ENCODE results near the gene HOXC10. TPM values are rescaled to one million over a fixed set of nuclear protein-coding genes. Genes with fewer than 3 reads are reported as not detected.

The HOXC10 gene
- total RNA-seq, 1 donor from 2014 or later = not detected

GRCh38 chr12:54020591-54021405 is 35.9 kb downstream of the HOXC10 start:
- DNase-seq = no peak
- TF ChIP-seq CTCF (IDR thresholded peaks at IDR 0.05; ENCODE audit: partially characterized antibody, unreplicated experiment) = no peak
- no peak overlapping the region for H3K27ac Mint-ChIP-seq (ENCODE audit: unreplicated experiment)

GRCh38 chr12:54021432-54022013 is 36.6 kb downstream of the HOXC10 start:
- peaks cover 2% of the 10 kb centered on the region for H3K9me3 Mint-ChIP-seq (ENCODE audit: unreplicated experiment)
- H3K27ac Mint-ChIP-seq (ENCODE audit: unreplicated experiment) = no peak overlapping the region
- H3K36me3 Mint-ChIP-seq (ENCODE audit: unreplicated experiment) = no peaks in the 10 kb centered on the region
- DNase-seq = no peak
- peaks cover 39% of the 10 kb centered on the region for H3K27me3 Mint-ChIP-seq (ENCODE audit: unreplicated experiment)
- no peak overlapping the region for H3K4me3 Mint-ChIP-seq (ENCODE audit: unreplicated experiment)
- no peak for TF ChIP-seq CTCF (IDR thresholded peaks at IDR 0.05; ENCODE audit: partially characterized antibody, unreplicated experiment)
- H3K4me1 Mint-ChIP-seq (ENCODE audit: low read depth, unreplicated experiment) = peaks cover 9% of the 10 kb centered on the region

More at GRCh38 chr12:54020591-54021405, 35.9 kb downstream of the HOXC10 start:
- no peak overlapping the region for H3K4me3 Mint-ChIP-seq (ENCODE audit: unreplicated experiment)
- H3K9me3 Mint-ChIP-seq (ENCODE audit: unreplicated experiment) = peaks cover 2% of the 10 kb centered on the region
- H3K27me3 Mint-ChIP-seq (ENCODE audit: unreplicated experiment) = peaks cover 37% of the 10 kb centered on the region
- H3K36me3 Mint-ChIP-seq (ENCODE audit: unreplicated experiment) = no peaks in the 10 kb centered on the region
- peaks cover 9% of the 10 kb centered on the region for H3K4me1 Mint-ChIP-seq (ENCODE audit: low read depth, unreplicated experiment)

GRCh38 chr12:54022960-54023884 is 38.3 kb downstream of the HOXC10 start:
- Mint-ChIP-seq H3K36me3 (ENCODE audit: unreplicated experiment) (no peaks in the 10 kb centered on the region), H3K27me3 (ENCODE audit: unreplicated experiment) (peaks cover 44% of the 10 kb centered on the region), H3K27ac (ENCODE audit: unreplicated experiment) (no peak overlapping the region), H3K4me1 (ENCODE audit: low read depth, unreplicated experiment) (peaks cover 3% of the 10 kb centered on the region), H3K9me3 (ENCODE audit: unreplicated experiment) (peaks cover 2% of the 10 kb centered on the region), H3K4me3 (ENCODE audit: unreplicated experiment) (no peak overlapping the region)
- no peak for TF ChIP-seq CTCF (IDR thresholded peaks at IDR 0.05; ENCODE audit: partially characterized antibody, unreplicated experiment)
- no peak for DNase-seq

GRCh38 chr12:54024127-54024526 is 39.2 kb downstream of the HOXC10 start:
- no peak for DNase-seq
- no peak for TF ChIP-seq CTCF (IDR thresholded peaks at IDR 0.05; ENCODE audit: partially characterized antibody, unreplicated experiment)
- no peak overlapping the region for H3K27ac Mint-ChIP-seq (ENCODE audit: unreplicated experiment)

More at GRCh38 chr12:54024127-54024526, 39.2 kb downstream of the HOXC10 start:
- H3K36me3 Mint-ChIP-seq (ENCODE audit: unreplicated experiment) = no peaks in the 10 kb centered on the region
- H3K4me3 Mint-ChIP-seq (ENCODE audit: unreplicated experiment) = no peak overlapping the region
- H3K9me3 Mint-ChIP-seq (ENCODE audit: unreplicated experiment) = peaks cover 2% of the 10 kb centered on the region
- H3K4me1 Mint-ChIP-seq (ENCODE audit: low read depth, unreplicated experiment) = peaks cover 3% of the 10 kb centered on the region
- H3K27me3 Mint-ChIP-seq (ENCODE audit: unreplicated experiment) = peaks cover 49% of the 10 kb centered on the region

All from glutamatergic neuron (in vitro differentiated cells).